Measurements from ENCODE around the gene ACER1. TPM values are rescaled to one million over a fixed set of nuclear protein-coding genes. Genes with fewer than 3 reads are reported as not detected.
"Not testable (repeated sequence)": the region's sequence is repeated elsewhere in the genome, so short reads cannot be mapped to it uniquely, and the experiment has no call there.

The ACER1 gene
- total RNA-seq, 2 donors from 2014 or later, result not detected

DNA sequence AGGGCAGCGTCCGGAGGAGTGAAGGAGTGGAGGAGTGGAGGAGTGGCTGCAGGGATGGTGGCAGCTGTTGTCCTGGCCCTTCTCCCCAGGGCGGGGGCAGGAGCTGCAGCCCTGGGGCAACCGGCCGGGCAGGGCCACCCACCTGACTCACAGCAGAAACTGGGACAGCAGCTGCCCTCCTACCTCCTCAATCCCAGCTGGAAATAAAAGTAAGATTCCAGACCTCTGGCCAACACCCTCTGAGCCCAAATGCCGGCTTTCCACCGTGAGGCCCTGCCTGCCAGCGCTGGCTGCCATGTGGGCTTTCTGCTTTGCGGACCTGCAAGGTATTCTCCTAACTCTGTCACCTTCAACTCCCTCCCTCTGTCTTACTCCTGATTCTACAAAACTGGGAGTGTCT is 24.6 kb upstream of the ACER1 start:
- H3K9ac ChIP-seq (ENCODE audit: extremely low read depth, low read length, poor library complexity, severe bottlenecking), result no peak overlapping the region
- H3K9me3 ChIP-seq (ENCODE audit: control insufficient read depth, low read length), result peaks cover 3% of the 10 kb centered on the region
- TF ChIP-seq, protein P1, sequence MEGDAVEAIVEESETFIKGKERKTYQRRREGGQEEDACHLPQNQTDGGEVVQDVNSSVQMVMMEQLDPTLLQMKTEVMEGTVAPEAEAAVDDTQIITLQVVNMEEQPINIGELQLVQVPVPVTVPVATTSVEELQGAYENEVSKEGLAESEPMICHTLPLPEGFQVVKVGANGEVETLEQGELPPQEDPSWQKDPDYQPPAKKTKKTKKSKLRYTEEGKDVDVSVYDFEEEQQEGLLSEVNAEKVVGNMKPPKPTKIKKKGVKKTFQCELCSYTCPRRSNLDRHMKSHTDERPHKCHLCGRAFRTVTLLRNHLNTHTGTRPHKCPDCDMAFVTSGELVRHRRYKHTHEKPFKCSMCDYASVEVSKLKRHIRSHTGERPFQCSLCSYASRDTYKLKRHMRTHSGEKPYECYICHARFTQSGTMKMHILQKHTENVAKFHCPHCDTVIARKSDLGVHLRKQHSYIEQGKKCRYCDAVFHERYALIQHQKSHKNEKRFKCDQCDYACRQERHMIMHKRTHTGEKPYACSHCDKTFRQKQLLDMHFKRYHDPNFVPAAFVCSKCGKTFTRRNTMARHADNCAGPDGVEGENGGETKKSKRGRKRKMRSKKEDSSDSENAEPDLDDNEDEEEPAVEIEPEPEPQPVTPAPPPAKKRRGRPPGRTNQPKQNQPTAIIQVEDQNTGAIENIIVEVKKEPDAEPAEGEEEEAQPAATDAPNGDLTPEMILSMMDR (conservative IDR thresholded peaks at IDR 0.05), result no peak
- peaks cover 3% of the 10 kb centered on the region for H3K4me1 Mint-ChIP-seq
- no peak for DNase-seq
- 76 to 82% methylated on average over 4 to 9 of the region's 9 CpGs for WGBS, 2 experiments (ENCODE audit: insufficient coverage in 1 of 2, insufficient read length in 1 of 2)
- H3K27me3 Mint-ChIP-seq (ENCODE audit: insufficient read depth), result peaks cover 4% of the 10 kb centered on the region
- H3K4me1 ChIP-seq (ENCODE audit: control insufficient read depth, insufficient read depth, low read length), result no peaks in the 10 kb centered on the region
- no peaks in the 10 kb centered on the region for H3K36me3 ChIP-seq (ENCODE audit: control insufficient read depth, insufficient read depth, low read length)
- H3K27ac ChIP-seq (ENCODE audit: low read depth, low read length), result no peak overlapping the region
- no peak overlapping the region for H3K4me3 ChIP-seq (ENCODE audit: low read length)
- no peak overlapping the region for H3K27ac Mint-ChIP-seq
- peaks cover 11% of the 10 kb centered on the region for H3K9me3 Mint-ChIP-seq
- no peaks in the 10 kb centered on the region for H3K36me3 Mint-ChIP-seq (ENCODE audit: low read depth)
- H3K4me3 Mint-ChIP-seq, result no peak overlapping the region
- H3K27me3 ChIP-seq (ENCODE audit: control insufficient read depth, insufficient read depth, low read length, poor library complexity, severe bottlenecking), result no peaks in the 10 kb centered on the region

DNA sequence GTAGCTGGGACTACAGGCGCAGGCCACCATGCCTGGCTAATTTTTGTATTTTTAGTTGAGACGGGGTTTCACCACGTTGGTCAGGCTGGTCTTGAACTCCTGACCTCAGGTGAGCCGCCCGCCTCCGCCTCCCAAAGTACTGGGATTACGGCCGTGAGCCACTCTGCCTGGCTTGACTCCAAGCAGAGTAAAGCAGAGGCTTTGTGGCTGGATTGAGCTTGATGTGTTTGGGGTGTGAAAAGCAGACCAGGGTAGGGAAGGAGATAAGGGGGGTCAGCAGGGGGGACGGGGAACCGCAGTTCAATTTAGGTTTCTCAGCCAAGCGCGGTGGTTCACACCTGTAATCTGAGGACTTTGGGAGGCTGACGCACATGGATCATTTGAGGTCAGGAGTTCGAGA is 23.8 kb upstream of the ACER1 start:
- Histone ChIP-seq H3K36me3 (ENCODE audit: control insufficient read depth, insufficient read depth, low read length) (no peaks in the 10 kb centered on the region), H3K9ac (ENCODE audit: extremely low read depth, low read length, poor library complexity, severe bottlenecking) (no peak overlapping the region), H3K27ac (ENCODE audit: low read depth, low read length) (no peak overlapping the region), H3K9me3 (ENCODE audit: control insufficient read depth, low read length) (peaks cover 3% of the 10 kb centered on the region), H3K4me3 (ENCODE audit: low read length) (no peak overlapping the region), H3K4me1 (ENCODE audit: control insufficient read depth, insufficient read depth, low read length) (no peaks in the 10 kb centered on the region), H3K27me3 (ENCODE audit: control insufficient read depth, insufficient read depth, low read length, poor library complexity, severe bottlenecking) (no peaks in the 10 kb centered on the region)
- H3K9me3 Mint-ChIP-seq, result peaks cover 15% of the 10 kb centered on the region
- DNase-seq, result no peak
- 90 to 95% methylated on average over 10 to 14 of the region's 14 CpGs for WGBS, 2 experiments (ENCODE audit: insufficient coverage in 1 of 2, insufficient read length in 1 of 2)
- H3K27ac Mint-ChIP-seq, result no peak overlapping the region
- H3K36me3 Mint-ChIP-seq (ENCODE audit: low read depth), result no peaks in the 10 kb centered on the region
- H3K4me3 Mint-ChIP-seq, result no peak overlapping the region
- TF ChIP-seq, protein P1 (conservative IDR thresholded peaks at IDR 0.05), result no peak
- H3K27me3 Mint-ChIP-seq (ENCODE audit: insufficient read depth), result peaks cover 4% of the 10 kb centered on the region
- H3K4me1 Mint-ChIP-seq, result peaks cover under 1% of the 10 kb centered on the region

DNA sequence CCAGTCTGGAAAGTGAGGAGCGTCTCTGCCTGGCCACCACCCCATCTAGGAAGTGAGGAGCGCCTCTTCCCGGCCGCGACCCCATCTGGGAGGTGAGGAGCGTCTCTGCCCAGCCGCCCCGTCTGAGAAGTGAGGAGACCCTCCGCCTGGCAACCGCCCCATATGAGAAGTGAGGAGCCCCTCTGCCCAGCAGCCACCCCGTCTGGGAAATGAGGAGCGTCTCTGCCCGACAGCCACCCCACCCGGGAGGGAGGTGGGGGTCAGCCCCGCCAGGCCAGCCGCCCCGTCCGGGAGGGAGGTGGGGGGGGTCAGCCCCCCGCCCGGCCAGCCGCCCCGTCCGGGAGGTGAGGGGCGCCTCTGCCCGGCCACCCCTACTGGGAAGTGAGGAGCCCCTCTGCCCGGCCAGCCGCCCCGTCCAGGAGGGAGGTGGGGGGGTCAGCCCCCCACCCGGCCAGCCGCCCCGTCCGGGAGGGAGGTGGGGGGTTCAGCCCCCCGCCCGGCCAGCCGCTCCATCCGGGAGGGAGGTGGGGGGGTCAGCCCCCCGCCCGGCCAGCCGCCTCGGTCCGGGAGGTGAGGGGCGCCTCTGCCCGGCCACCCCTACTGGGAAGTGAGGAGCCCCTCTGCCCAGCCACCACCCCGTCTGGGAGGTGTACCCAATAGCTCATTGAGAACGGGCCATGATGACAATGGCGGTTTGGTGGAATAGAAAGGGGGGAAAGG is 22.1 kb upstream of the ACER1 start:
- H3K4me3 Mint-ChIP-seq; DNase-seq; H3K4me3 ChIP-seq (ENCODE audit: low read length); H3K9me3 ChIP-seq (ENCODE audit: control insufficient read depth, low read length); H3K27me3 Mint-ChIP-seq (ENCODE audit: insufficient read depth); H3K36me3 ChIP-seq (ENCODE audit: control insufficient read depth, insufficient read depth, low read length); H3K4me1 ChIP-seq (ENCODE audit: control insufficient read depth, insufficient read depth, low read length); H3K9ac ChIP-seq (ENCODE audit: extremely low read depth, low read length, poor library complexity, severe bottlenecking); H3K36me3 Mint-ChIP-seq (ENCODE audit: low read depth); H3K4me1 Mint-ChIP-seq; H3K27ac ChIP-seq (ENCODE audit: low read depth, low read length); H3K27ac Mint-ChIP-seq; H3K27me3 ChIP-seq (ENCODE audit: control insufficient read depth, insufficient read depth, low read length, poor library complexity, severe bottlenecking): not testable (repeated sequence)
- peaks cover 18% of the 10 kb centered on the region for H3K9me3 Mint-ChIP-seq
- WGBS, 2 experiments (ENCODE audit: insufficient coverage in 1 of 2, insufficient read length in 1 of 2), result 96 to 100% methylated on average over 6 to 28 of the region's 46 CpGs

Measured in endodermal cell (in vitro differentiated cells).